NCI-H2029 (cell line): ENCODE results near the gene TMEM41B.
"Not testable (repeated sequence)": the region's sequence is repeated elsewhere in the genome, so short reads cannot be mapped to it uniquely, and the experiment has no call there.

Experiments
- DNase-seq: peaks from one replicate; lab custom pipeline; 2025; lab: John Stamatoyannopoulos, UW

Gene TMEM41B

DNA sequence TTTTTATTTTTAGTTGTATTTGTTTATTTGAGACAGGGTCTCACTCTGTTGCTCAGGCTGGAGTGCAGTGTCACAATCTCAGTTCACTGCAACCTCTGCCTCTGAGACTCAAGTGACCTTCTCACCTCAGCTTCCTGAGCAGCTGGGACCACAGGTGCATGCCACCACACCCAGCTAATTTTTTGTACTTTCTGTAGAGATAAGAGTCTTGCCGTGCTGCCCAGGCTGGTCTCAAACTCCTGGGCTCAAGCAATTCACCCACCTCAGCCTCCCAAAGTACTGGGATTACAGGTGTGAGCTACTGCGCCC, 53.6 kb downstream of the TMEM41B start:
- DNase-seq: not testable (repeated sequence)

DNA sequence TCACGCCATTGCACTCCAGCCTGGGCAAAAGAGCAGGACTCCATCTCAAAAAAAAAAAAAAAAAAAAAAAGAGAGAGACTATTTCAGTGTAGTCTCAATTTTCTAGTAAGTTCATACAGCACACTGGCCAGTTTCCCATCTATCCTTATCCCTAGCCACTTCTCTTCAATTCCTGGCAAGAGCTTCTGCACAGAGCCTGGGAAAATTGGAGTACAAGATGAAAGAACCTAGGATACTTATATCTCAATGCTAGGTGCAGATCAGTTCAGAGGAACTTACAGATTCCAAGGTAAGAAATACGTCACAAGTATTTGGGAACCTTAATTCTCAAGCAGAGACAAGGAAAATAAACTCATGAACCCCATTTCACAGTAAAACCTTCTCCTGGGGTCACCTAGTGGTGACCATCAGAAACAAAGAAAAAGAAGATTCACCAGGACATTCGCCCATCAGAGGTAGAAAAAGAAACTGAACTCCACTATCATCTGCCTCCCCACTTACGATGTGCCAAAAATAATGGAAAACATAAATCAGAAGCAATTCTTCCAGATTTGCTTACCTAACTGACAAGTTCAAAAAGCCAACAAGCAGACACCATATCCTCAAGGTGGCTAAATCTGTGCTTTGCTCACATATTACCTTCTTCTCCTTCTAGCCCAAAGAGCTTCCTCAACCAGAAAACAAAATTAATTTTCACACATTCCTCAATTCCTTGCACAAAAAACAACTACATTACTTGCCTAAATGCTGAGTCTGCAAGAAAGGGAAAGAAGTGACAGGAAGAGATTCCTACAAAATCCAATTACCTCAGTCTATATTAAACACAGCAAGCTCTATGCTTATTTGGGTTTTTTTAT, 54.2 kb downstream of the TMEM41B start:
- DNase-seq: no peak

DNA sequence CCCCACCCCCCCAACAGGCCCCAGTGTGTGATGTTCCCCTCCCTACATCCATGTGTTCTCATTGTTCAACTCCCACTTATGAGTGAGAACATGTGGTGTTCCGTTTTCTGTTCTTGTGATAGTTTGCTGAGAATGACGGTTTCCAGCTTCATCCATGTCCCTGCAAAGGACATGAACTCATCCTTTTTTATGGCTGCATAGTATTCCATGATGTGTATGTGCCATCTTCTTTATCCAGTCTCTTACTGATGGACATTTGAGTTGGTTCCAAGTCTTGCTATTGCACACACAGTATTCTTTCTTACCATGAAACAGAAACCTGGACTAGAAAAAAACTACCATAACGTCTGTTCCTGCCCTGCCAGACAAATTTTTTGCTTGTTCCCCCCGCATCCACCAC, 56.1 kb downstream of the TMEM41B start:
- not testable (repeated sequence) for DNase-seq

DNA sequence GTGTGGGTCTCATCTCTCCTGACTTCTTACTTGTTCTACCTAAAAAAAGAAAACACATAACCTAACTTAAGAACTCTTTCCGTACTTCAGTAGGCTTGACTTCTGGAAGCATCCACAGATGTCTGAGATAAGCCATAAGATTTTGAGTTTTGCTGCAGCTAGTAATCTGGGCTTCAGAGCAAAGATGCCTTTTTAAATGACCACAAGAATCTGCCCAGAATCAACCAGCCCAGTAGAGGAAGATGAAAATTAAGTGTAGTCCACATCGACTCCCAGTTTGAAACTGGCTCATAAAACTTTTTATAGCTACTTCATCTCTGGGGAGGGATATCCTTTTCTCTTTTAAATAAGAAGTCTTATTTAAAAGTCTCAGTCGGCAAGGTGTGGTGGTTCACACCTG, 60.0 kb downstream of the TMEM41B start:
- no peak for DNase-seq

DNA sequence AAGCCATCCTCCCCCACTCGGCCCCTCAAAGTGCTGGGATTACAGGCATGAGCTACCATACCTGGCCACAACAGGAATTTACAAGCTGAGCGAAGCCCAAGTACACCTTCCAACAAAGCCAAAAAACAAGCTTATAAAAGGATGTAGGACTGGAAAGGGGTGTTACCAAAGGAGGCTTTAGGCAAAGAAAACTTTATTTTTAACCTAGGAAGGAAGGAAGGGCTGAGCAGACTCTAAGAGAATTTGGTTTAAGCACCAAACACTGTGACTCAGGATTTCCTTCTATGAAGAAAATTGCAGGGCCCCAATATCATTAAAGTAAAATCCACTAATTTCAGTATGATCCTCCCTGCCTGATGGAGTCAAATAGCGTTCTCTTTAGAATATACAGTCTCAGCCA, 61.3 kb downstream of the TMEM41B start:
- no peak for DNase-seq

DNA sequence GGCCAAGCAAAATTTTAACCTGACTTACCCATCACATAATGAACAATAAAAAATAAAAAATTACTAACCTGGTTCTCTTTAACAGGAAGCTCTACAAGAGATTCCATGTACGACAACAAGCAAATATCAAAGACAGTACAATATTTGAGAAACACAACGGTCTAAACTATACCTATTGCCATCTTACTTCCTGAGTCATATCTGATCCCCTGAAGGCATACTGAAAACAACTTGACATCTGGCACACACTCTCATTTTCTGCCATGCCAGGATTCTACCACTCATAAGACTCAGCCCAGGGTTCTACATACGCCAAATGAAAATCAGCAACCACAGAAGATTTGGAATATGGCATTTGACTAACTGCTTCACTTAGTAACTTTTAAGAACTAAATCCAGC, 63.1 kb downstream of the TMEM41B start:
- DNase-seq: no peak

DNA sequence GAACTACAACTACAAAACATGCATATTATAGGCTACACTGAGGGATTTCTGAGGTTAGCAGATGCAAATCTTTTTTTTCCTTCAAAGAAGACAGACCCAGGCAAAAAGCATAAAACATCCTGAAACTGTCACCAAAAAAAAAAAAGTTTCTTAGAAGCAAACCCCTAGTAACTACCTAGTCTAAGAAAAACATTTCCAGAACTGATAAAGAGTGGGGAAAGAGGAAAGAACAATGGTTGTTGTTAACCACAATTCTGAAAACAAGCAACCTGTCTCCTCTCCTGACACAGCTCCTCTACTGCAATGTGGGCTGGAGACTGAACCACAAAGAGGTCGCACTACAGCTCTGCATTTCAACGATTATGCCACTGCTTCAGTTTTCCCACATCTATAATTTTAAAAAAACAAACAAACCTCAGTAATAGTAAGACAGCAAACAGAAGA, 64.2 kb downstream of the TMEM41B start:
- DNase-seq: no peak

DNA sequence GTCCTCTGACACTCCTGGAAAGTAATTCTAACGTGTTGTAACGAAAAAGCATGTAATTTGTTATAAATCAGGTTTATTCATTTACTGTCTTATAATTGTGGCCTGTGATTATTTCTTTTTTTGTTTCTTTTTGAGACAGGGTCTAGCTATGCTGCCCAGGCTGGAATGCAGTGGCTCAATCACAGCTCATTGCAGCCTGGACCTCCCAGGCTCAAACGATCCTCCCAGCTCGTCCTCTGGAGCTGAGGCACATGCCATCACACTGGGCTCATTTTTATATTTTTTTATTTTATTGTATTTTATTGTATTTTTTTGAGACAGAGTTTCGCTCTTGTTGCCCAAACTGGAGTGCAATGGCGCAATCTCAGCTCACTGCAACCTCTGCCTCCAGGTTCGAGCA, 65.1 kb downstream of the TMEM41B start:
- no peak for DNase-seq

DNA sequence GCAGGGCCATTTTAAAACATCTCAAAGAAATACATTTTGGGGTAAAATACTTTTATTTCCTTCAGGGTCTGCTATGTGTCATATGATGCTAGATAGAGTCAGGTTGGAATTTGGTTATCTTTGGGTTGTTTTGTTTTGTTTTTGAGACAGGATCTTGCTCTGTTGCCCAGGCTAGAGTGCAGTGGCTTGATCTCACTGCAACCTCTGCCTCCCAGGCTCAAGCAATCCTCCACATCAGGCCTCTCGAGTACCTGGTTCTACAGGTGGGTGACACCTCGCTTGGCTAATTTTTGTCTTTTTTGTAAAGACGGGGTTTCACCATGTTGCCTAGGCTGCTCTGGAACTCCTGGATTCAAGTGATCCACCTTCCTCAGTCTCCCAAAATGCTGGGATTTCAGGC, 66.5 kb downstream of the TMEM41B start:
- DNase-seq: no peak

DNA sequence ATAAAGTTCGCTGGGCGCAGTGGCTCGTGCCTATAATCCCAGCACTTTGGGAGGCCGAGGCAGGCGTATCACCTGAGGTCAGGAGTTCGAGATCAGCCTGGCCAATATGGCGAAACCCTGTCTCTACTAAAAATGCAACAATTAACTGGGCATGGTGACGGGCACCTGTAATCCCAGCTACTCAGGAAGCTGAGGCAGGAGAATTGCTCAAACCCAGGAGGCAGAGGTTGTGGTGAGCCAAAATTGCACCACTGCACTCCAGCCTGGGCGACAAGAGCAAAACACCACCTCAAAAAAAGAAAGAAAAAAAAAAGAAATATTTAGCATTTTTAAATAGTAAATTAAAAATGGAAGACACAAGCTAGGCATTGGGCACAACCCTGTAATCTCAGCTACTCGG, 78.2 kb downstream of the TMEM41B start:
- DNase-seq: not testable (repeated sequence)

DNA sequence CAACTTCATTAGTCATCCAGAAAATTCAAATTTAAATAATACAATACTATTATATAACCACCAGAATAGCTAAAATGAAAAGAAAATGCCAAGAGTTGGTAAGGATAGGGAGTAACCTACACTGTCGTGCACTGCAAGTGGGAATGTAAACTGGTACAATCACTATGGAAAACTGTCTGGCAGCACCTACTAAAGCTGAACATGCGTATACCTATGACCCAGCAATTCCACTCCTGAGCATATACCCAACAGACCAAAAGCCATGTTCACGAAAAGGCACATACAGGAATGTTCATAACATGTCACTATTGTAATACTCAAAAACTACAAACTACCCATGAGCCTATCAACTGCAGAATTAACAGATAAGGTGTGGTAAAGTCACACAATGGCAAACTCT, 81.9 kb downstream of the TMEM41B start:
- DNase-seq: no peak

DNA sequence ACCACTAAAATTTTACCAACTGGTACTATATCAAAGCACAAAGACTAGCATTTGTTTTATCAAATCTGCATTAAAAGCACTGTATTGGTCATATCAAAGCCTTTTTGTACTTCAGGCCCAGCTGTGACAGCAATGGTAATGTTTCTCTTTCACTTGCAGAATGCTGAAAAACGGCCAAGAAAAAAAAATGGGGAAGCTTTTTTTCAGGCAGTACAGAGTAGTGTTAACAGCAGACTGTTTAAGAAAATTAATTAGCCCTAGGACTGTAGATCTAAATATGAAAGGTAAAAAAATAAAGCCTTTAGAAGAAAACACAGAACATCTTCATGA, 82.6 kb downstream of the TMEM41B start:
- no peak for DNase-seq
